HG03159 (cell line): Measurements from ENCODE around the gene ITGA5.
A peak's percentile ranks its signal among the peaks of the same experiment; 100 is the strongest.

Experiments used
- ATAC-seq: cut with Tn5 transposase; IDR thresholded peaks from one replicate; pipeline ENCODE4 v1.9.1; 2021; ENCODE audit warnings: mild to moderate bottlenecking, moderate library complexity; ENCODE audit not compliant: unreplicated experiment

The ITGA5 gene

DNA sequence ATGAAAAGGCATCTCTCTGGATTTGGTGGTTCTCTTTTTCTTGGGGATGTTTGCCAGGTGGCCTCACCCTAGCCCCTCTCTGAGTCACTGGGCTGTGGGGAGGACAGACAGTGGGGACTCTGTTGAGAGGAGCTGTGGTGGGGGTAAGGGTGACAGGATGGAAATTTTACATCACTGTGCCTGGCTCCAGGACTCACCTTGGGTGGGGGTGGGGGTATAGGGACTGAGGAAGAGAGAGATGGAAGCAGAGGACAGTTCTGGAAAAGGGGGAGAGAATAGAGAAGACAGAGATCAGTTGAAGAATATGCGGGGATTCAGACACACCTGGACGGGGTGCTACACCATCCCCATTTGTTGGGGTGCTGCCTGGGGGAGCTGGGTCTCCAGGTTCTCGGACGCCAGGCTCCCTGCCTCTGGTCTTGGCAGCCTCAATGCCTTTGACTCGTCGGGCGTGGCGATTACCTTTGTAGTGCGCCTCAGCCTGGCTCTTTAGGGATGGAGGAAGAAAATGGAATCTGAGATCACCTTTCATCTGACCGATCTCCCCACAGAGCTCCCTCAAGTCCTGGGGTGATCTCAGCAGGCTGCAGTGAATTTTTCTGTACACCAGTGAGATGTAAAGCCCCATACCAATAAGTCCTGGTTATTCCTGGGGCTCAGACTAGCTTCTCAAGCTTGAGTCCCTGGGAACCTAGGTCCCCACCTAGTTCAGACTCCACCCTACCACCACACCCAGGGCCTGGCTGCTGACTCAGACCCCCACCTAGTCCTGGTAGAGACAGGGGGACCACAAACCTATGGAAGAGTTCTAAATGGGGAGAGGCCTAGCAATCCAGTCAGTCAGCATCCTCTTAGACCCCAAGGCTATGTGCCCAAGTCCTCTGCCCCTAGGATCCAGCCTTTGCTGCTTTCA is 45.2 kb downstream of the ITGA5 start:
- ATAC-seq = no peak

DNA sequence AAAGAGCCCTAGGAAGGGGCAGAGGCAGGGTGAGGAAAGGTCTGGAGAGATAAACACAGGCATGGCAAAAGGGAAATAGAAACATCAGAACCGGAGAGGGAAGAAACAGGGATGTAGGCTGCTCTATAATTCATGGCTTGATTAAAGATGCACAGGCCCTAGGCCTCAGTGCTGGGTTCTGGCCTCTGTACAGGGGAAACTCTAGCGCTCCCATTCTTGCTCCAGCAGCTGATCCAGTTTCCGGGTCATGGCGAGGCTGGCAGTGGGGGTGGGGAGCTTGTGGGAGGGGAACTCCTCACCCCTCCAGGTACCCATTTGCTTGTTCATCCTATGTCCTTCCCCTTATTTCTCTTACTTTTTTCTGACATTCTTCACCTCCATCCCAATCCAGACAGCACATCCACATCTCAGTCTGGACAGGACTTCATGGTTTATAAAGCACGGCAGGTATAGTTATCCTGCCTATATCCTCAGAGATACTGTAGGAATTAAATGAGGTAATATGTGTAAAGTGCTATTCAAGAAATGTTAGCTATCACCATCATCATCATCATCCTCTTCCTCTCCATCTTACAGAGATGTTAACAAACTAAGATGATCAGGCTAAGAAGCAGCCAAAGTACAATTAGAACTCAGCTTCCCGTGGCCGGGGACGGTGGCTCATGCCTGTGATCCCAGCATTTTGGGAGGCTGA is 46.8 kb downstream of the ITGA5 start:
- no peak for ATAC-seq

DNA sequence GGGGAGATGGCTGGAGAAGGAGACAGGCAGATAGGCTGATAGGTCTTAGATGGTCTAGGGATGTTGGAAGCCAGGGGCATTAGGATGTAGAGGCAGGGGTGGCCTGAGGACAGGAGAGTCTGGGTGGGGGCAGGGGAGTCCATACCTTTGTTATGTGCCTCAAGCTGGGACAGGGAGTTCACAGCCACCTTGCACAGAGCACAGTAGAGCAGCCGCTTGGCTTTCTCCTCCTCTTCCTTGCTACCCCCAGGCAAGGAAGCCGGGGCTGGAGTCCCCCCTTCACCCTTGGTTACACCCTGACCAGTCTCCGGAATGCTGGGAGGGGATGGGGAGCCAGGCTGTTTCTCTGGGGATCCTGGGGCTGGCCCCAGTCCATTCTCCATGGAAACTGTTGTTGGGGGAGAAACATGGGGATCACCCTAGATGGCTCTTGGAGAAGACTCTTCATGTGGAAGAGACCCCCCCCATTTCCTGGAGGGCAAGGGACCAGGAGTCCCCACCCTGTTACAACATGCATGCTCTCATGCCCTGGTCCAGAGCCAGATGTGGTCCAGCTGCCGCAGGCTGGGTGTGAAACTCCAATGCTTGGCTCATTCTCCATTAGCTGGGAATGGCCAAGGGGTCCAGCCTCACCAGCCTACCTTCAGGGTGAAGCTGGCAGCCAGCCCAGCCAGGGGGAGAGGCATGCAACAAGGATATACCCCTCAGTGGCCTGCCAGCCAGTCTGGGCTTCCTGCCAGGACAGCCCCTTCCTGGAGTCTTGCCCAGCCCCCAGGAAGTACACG is 47.5 kb downstream of the ITGA5 start:
- ATAC-seq = no peak

DNA sequence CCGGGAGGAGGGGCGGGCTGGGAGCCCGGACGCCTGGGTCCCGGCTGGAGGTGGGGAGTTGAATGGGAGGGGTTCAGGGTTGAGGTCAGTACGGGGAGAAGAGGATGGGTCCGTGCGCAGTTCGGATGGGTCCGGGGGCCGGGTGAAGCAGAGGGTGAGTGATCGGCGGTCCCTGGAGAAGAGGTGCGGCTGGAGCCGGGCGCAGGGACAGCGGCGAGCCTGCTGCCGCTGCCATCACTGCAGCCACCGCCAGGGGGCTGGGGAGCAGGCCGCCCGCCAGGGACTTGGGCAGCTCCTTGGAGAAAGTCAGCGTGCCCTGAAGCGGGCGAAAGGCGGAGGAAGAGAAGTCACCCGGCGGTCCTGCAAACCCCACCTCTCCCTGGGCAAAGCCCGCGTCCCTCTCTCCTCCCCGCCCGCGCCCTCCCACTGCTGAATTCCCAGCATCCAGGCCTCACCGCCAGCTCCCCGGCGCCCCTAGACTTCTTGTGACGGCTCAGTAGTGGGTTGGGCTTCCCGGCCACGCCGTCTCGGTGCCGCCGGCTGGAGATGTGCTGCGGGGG is 48.8 kb downstream of the ITGA5 start:
- ATAC-seq = no peak

DNA sequence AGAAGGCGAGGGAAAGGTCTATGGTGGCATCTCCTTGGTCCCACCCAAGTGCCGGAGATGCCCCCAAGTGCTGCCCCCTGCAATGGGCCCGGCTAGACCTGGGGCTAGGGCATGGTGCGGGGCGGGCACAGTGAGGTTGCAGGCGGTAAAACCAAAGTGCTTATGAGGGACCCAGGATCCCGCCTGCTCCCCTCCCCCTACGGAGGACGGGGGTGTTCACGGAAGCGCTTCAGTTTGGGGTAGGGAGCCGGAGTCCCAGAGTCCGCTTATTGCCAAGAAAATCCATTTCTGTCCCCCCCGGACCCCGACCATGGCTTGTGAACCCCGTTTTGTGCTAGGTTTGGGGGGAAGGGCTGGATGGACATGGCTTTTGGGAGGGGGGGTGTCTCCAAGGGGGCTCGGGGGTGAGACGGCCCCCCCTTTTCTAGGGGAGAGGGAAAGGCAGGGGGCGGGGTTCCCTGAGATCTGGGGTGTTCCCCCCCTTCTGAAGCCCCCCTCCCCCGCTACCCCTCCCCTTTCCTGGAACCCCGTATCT is 49.4 kb downstream of the ITGA5 start:
- no peak for ATAC-seq

DNA sequence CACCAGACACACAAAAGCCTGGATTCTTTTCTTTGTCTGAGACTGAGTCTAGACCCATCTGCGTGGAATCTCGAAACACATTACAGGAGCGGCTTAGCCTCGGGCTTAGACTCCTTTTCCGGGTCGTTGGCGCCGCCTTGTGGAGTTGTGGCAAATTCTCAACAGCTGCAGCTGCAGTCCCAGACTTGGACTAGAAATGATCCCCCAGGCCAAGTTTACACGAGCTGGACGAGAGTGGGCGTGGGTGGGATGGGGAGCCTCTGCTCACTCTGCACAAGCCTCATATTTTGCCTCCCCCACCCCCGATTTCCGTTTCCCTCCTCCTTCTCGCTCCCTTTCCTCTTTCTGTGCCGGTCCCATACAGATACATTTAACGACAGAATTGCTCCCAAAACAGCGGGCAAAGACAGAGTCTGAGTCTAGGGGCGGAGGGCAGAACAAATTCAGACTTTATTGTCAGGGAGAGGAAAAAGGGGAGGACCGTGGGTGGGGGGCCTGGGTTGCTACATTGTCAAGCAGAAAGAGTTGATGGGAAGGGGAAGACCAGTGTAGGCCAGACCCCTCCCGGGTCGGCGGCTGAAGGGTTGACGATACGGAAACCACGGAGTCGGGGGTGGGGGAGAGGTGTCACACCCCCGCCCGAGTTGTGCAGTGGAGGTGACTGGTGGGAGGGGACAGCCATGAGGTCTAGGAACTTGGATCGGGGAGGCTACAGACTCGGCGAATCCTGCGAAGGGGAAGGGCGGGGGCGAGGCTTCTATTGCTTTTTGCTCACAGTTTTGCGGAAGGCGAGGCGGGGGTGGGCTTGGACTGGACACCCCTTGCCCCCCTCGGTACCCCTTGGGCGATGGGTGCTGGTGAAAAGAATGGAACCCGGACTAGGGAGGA is 50.1 kb downstream of the ITGA5 start:
- peak; percentile 85 for ATAC-seq

DNA sequence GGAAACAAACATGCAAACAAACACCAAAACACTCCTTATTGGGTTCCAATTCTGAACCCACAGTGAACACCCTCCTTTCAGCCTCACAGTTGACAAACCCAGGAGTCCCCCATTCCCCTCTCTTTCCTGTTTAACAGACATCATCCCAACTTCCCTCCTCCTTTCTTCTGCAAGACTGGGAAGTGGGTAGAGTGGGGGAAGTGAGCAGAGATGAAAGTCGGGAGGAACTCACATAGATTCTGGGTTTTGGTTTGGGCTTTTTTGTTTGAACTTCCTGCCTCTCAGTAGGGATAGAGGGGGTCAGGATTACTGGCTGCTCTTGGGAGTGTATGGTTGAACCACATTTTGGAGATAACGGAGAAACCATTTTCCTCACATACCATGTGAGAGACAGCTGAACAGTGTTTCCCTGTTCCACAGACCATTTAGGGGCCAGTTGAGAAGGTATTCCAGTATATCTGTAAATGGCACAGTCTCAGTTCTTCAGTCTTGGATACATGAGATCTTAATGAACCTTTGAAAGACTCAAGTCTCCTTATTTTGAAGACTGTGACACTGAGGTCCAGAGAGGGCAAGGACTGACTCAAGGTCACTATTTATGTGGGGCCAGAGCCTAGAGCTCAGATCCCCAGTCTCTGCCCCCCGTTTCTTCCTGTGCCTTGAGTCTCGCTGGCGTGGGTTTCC is 50.9 kb downstream of the ITGA5 start:
- ATAC-seq = peak; percentile 31

DNA sequence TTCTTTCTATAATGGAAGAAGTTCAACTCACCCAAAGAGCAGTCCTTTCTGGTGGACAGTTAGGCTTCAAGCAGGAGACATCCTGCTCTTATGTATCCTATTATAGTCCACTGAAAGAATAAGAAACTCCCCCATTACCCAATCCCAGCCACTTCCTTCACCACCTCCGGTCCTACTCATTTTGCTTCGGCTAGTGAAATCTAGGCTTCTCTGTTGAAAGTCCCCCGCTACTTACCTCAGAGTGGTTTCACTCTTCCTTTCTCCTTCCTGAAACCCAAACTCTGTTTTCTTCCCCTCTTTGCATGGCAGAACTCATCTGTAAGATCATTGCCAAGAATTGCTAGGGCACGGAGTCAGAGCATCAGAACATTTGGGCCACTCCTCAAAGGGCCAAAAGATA is 54.7 kb downstream of the ITGA5 start, which contains the start of gene GPR84:
GPR84 (minus strand) TSS at position 74 of the 400 bp plus-strand sequence. CDS start 635 bp downstream, outside the sequence.
- no peak for ATAC-seq

DNA sequence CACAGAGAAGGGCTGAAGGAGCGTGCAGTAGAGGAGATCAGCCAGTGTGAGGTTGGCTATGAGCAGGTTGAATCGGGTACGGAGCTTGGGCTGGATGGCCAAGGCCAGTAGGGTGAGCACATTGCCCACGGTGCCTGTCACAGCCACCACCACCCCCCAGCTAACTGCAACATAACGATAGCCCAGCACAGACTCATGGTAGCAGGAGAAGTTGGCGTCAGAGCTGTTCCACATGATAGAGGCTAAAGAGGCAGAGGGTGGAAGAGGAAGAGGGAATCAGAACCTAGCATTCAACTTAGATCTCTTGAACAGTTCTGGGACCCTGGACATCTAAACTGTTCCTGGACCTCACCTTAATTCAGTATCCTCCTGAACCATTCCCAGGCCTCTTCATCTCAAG is 55.4 kb downstream of the ITGA5 start:
- no peak for ATAC-seq

DNA sequence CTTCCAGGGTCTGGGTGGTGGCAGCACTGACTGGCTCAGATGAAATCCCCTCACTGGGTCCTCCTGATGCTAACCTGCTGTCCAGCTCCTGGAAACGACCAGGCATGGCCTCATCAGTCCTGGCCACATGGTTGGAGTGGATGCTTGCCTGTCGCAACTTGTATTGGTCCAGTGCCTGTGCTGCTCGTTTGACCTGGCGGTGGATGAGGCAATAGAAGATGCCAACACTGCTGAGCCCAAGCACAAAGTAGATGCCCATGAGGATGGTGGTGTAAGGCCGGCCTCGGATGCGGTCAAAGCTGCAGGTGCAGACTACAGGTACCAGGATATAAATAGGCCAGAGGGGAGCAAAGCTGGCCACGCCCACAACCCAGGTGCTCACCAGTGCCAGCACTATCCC is 56.0 kb downstream of the ITGA5 start:
- no peak for ATAC-seq

DNA sequence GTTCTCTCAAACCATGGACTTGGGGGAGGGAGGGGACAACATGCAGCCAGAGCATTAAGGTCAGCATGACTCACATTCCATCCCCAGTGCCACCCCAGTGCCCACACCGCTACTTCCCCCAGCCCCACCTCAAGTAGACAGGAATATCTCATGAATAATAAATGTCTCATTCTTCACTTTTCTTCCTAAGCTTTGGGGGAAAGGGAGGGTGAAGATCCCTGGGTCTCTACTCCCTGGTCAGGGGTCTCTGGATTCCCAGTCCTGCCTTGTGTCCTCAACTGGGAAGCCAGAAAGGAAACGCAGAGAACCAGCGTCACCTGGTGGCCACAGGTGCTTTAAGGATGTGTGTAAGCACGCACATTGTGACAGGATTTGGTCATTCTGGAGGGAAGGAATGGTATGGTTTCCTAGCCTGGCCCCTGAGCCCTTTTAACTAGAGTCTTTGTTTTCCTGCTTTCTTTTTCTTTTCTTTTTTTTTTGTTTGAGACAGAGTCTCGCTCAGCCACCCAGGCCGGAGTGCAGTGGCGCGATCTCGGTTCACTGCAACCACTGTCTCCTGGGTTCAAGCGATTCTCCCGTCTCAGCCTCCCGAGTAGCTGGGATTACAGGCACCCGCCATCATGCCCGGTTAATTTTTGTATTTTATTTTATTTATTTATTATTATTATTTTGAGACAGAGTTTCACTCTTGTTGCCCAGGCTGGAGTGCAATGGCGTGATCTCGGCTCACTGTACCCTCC is 58.2 kb downstream of the ITGA5 start:
- no peak for ATAC-seq

DNA sequence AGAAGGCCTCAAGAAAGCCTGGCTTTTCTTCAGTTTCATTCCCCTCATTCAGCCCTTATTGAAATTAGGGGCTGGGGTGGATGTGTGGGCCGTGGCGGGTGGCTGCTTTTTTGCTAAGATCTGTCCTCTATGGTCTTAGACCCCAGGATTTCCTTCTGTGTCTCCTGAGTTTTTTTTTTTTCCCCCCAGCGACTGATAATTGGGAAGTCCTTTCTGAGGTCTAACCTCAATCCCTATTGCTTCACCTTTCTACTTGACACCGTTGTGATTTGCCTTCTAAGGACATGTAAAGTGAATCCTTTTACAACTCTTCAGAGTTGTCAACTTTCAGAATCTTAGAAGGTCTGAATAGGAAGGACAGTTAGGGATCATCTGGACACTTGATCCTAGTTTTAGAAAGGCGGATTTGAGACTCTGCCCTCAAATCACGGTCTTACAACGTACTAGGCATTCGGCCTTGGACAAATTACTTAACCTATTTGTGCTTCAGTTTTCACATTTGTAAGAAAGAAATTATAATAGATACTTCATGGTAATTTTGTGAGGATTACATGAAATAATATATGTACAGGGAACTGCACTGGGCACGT is 59.2 kb downstream of the ITGA5 start:
- ATAC-seq = no peak

DNA sequence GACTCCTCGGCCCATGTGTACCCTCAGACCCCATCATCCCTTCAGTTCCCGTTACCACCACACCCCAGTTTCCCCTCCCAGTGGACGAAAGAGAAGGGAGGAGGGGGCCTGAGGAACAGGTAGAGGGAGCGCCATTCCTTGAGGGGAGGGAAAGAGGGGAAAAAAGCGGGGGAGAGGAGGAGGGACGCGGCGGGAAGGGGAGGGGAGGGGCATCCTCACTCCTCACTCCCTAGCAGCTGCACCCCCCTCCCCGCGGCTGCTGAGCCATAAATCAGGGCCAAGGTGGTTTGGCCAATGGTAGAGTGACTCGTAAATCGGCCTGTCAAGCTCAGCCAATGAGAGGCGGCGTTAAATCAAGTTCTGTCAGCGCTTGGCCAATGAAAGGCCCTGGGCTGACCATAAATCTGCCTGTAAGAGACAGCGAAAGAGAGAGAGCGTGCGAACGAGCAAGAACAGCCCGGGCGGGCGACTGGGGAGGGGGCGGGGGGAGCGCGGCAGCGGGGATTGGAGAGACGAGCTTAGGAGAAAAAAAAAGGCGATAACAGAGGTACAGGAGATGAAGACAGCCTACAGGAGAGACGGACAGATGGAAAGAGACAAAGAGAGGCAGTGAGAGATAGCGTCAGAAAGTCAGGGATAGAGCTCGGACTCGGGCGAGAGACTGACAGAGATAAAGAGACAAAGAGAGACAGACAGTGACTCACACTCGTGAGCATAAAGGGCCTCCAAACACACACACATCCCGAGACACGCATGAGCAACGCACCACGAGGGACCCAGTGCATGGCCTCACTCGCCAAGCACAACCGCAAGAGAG is 59.9 kb downstream of the ITGA5 start:
- peak; percentile 98 for ATAC-seq

DNA sequence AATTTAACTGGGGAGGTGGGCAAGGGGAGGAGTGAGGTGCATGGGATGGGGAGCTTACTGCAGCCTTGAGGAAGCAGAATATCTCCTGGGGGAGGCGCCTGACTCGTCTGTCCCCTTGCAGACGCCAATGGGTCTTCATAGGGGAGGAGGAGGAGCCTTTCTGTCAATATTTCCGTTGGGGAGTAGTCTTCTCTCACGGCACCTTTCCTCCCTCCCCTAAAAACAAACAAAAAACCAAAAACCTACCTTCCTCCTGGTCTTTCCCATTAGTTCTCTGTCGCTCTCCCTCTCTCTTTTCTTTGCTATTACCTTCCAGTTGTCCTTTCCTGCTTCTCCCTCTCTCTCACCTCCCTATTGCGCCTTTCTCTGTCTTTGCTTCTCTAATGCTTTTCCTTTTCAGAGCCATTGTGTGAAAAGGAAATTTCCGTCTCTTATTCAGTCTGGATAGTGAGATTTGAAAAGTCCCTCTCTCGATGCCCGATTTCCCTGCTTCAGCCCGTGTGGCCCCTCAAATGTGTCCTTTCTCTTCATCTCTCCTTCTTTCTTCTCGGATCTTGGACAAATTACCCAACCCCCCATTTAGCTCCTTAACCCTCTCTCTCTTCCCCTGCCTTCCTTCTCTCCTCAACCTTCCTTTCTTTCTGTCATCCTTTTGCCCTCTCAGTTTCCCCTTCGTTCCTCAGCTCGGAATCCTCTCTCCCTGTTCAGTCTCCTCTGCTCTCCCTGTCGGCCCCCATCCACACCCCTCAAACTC is 60.7 kb downstream of the ITGA5 start:
- ATAC-seq = no peak

DNA sequence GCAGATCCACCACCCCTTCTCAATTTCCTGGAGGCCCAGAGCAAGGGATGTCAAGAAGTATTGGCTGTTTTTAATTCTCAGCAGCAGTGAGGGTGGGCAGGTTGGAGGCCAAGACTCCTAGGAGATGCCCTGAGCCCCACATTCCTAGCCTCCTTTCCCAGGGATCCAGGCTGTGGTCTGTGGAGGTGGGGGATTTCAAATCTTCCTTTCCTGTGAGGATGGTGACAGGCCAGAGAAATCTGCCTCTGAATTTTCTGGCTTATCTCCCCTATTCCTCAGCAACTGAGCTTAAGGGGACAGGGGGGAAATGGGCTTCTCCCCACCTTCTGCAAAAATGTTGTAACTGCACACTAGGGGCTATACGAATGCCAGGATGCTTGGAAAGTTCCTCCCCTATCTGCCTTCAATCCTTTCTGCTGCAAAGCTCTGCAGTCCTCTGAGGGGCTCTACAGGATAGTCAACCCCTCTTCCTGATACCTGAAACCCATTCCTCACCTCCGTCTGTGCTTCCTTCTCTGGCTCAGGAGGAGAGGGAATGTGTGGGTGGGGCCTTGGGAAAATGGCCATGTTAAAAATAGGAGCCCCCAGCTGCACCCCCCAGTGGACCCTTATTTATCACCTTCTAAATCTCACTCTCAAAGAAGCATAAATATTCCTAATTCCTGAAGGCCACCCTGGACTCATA is 61.4 kb downstream of the ITGA5 start:
- ATAC-seq = no peak

DNA sequence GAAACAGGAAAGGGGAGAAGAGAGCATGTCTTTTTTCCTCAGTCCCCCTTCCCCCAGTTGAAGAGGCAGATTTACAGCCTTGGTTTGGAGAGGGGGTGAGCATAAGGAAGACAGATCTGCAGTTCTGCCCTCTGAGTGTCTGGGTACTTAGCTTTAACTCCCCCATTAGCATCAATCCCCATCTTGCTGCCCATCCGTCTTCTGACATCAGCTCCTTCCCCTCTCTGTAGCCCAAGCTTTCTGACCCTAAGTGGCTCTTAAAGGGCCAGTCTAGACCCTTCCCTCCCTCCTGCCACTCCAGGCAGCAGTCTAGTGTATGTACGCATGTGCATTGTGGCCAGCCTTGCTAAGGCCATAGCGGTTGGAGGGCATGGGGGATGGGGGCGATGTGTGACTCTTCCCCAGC is 62.1 kb downstream of the ITGA5 start:
- no peak for ATAC-seq
